ENCODE measurements around the gene SH3BP1.

DNA sequence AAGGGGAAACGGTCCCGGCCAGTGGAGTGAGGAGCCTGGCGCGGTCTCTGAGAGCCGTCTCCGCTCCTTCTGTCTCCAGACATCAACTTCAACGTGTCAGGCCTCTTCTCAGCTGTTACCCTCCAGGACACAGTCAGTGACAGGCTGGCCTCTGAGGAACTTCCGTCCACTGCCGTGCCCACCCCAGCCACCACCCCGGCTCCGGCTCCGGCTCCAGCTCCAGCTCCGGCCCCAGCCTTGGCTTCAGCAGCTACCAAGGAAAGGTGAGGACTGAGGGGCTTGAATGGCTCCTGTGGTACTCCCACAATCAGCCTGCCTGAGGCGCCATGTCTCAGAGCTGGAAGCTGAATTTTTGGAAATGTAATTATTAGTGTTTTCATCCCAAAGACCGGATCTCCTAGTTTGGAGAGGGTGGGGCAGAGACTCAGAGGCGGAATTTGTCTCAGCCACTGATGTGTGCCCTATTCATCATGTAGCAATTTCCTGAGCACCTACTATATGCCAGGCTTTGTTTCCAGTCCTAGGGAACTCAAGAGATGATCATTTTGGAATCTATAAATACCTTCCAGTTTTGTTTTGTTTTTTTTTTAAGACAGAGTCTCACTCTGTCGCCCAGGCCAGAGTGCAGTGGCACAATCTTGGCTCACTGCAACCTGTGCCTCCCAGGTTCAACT, 11.1 kb downstream of the SH3BP1 start:
- TF ChIP-seq TAF1 (IDR thresholded peaks at IDR 0.05; ENCODE audit: low read depth, low read length) (no peak), POLR2AphosphoS5 (IDR thresholded peaks at IDR 0.05; ENCODE audit: low read depth, low read length) (no peak), POLR2A (IDR thresholded peaks at IDR 0.05; ENCODE audit: low read depth, low read length) (no peak), SPI1 (IDR thresholded peaks at IDR 0.05; ENCODE audit: low read depth, low read length) (no peak)

Measured in GM12891 (cell line).